DMS114 treated with DMSO at 0.1 percent for 48 hours (cell line): Measurements from ENCODE around the gene CSRNP3.

Source experiments
- DNase-seq: peaks from one replicate; lab custom pipeline; 2025; ENCODE audit not compliant: unreplicated experiment; lab: John Stamatoyannopoulos, UW

The CSRNP3 gene

GRCh38 chr2:165674780-165675179, 205.3 kb downstream of the CSRNP3 start:
- DNase-seq: no peak

GRCh38 chr2:165675551-165675968, 206.1 kb downstream of the CSRNP3 start:
- DNase-seq: no peak

- DNase-seq: no peak
Observed at GRCh38 chr2:165678882-165679281, 209.4 kb downstream of the CSRNP3 start.

GRCh38 chr2:165679621-165680020, 210.1 kb downstream of the CSRNP3 start:
- DNase-seq: no peak

GRCh38 chr2:165681841-165682240, 212.3 kb downstream of the CSRNP3 start:
- no peak for DNase-seq

- no peak for DNase-seq
Observed at GRCh38 chr2:165682546-165682945, 213.0 kb downstream of the CSRNP3 start.

- no peak for DNase-seq
Observed at GRCh38 chr2:165686800-165687199, 217.3 kb downstream of the CSRNP3 start.

- DNase-seq: no peak
Observed at GRCh38 chr2:165687426-165688002, 218.0 kb downstream of the CSRNP3 start.

GRCh38 chr2:165691615-165692014, 222.1 kb downstream of the CSRNP3 start:
- no peak for DNase-seq

GRCh38 chr2:165692906-165693305, 223.4 kb downstream of the CSRNP3 start:
- DNase-seq: no peak

GRCh38 chr2:165693838-165694237, 224.3 kb downstream of the CSRNP3 start:
- DNase-seq: no peak

GRCh38 chr2:165697748-165698443, 228.4 kb downstream of the CSRNP3 start:
- DNase-seq: no peak

- peak; percentile 6 for DNase-seq
Observed at GRCh38 chr2:165698444-165698884, 229.0 kb downstream of the CSRNP3 start.

- no peak for DNase-seq
Observed at GRCh38 chr2:165699946-165700345, 230.4 kb downstream of the CSRNP3 start.

GRCh38 chr2:165700531-165700930, 231.0 kb downstream of the CSRNP3 start:
- no peak for DNase-seq

- no peak for DNase-seq
Observed at GRCh38 chr2:165701147-165701546, 231.6 kb downstream of the CSRNP3 start.

GRCh38 chr2:165706960-165707487, 237.5 kb downstream of the CSRNP3 start:
- DNase-seq: no peak

- DNase-seq: no peak
Observed at GRCh38 chr2:165716091-165716490, 246.6 kb downstream of the CSRNP3 start.

- no peak for DNase-seq
Observed at GRCh38 chr2:165718610-165719210, 249.2 kb downstream of the CSRNP3 start.

- no peak for DNase-seq
Observed at GRCh38 chr2:165720511-165720910, 251.0 kb downstream of the CSRNP3 start.

- no peak for DNase-seq
Observed at GRCh38 chr2:165725421-165725820, 255.9 kb downstream of the CSRNP3 start.
